ENCODE data around the gene COL26A1. TPM values are rescaled to one million over a fixed set of nuclear protein-coding genes. Genes with fewer than 3 reads are reported as not detected.
A peak's percentile ranks its signal among the peaks of the same experiment; 100 is the strongest.

Gene COL26A1
- total and polyA plus RNA-seq, 2 experiments from 2014 or later = 11.6 to 19.1 TPM

DNA sequence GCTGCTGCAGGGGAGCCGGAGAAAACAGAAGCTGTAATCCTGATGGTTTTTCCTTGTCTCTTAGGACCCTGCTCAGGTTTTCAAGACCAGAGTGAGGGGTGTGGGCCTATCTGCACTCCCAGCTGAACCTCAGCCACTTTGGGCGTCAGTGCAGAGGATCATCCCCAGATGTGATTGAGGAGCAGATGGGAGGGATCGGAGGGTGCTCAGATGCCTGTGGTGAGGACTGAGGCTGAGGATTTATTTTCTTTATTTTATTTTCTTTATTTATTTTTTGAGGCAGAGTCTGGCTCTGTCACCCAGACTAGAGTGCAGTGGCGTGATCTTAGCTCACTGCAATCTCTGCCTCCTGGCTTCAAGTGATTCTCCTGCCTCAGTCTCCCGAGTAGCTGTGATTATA lies 13.9 kb downstream of the COL26A1 start:
- H3K79me2 ChIP-seq = no peaks in the 10 kb centered on the region
- no peak overlapping the region for H3K4me3 ChIP-seq
- peaks cover 7% of the 10 kb centered on the region for H3K4me1 ChIP-seq (ENCODE audit: insufficient read depth)
- H4K20me1 ChIP-seq (ENCODE audit: insufficient read depth, poor library complexity, severe bottlenecking) = no peaks in the 10 kb centered on the region
- no peaks in the 10 kb centered on the region for H3K27me3 ChIP-seq
- no peak overlapping the region for H3K27ac ChIP-seq
- no peaks in the 10 kb centered on the region for H3K9me3 ChIP-seq (ENCODE audit: low read depth)
- H2AFZ ChIP-seq = no peak overlapping the region
- no peak overlapping the region for H3K4me2 ChIP-seq
- no peaks in the 10 kb centered on the region for H3K36me3 ChIP-seq (replicated peaks; ENCODE audit: insufficient read depth, low read depth)
- no peak for TF ChIP-seq EZH2phosphoT487 (IDR thresholded peaks at IDR 0.05; ENCODE audit: low read depth, severe bottlenecking, unreplicated experiment)
- TF ChIP-seq, protein P1, sequence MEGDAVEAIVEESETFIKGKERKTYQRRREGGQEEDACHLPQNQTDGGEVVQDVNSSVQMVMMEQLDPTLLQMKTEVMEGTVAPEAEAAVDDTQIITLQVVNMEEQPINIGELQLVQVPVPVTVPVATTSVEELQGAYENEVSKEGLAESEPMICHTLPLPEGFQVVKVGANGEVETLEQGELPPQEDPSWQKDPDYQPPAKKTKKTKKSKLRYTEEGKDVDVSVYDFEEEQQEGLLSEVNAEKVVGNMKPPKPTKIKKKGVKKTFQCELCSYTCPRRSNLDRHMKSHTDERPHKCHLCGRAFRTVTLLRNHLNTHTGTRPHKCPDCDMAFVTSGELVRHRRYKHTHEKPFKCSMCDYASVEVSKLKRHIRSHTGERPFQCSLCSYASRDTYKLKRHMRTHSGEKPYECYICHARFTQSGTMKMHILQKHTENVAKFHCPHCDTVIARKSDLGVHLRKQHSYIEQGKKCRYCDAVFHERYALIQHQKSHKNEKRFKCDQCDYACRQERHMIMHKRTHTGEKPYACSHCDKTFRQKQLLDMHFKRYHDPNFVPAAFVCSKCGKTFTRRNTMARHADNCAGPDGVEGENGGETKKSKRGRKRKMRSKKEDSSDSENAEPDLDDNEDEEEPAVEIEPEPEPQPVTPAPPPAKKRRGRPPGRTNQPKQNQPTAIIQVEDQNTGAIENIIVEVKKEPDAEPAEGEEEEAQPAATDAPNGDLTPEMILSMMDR (IDR thresholded peaks at IDR 0.05; ENCODE audit: poor library complexity) = no peak
- no peak for TF ChIP-seq EZH2 (IDR thresholded peaks at IDR 0.05; ENCODE audit: borderline replicate concordance)
- WGBS (ENCODE audit: low lambda C conversion rate, missing lambda C conversion rate) = 98% methylated on average over 5 of the region's 5 CpGs
- DNase-seq (ENCODE audit: low spot score) = no peak
- H3K9me2 ChIP-seq (replicated peaks; ENCODE audit: insufficient read depth) = no peaks in the 10 kb centered on the region

DNA sequence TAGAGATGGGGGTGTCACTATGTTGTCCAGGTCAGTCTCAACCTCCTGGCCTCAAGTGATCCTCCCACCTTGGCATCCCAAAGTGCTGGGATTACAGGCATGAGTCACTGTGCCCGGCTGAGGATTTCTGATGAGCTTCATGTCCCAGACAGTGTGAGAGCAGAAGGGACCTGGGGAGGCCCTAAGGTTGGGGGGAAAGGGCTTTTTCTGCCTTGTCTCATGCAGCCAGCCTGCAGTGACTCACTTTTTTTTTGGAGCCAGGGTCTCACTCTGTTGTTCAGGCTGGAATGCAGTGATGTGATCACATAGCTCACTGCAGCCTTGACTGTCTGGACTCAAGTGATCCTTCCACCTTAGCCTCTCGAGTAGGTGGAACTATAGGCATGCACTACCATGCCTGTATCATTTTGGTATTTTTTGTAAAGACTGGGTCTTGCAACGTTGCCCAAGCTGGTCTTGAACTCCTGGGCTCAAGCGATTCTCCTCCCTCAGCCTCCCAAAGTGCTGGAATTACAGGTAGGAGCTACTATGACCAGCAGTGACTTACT lies 14.6 kb downstream of the COL26A1 start:
- no peaks in the 10 kb centered on the region for H3K9me2 ChIP-seq (replicated peaks; ENCODE audit: insufficient read depth)
- no peaks in the 10 kb centered on the region for H3K36me3 ChIP-seq (replicated peaks; ENCODE audit: insufficient read depth, low read depth)
- H3K27ac ChIP-seq = no peak overlapping the region
- no peaks in the 10 kb centered on the region for H3K79me2 ChIP-seq
- WGBS (ENCODE audit: low lambda C conversion rate, missing lambda C conversion rate) = 80% methylated on average over 4 of the region's 4 CpGs
- no peaks in the 10 kb centered on the region for H3K9me3 ChIP-seq (ENCODE audit: low read depth)
- peaks cover 7% of the 10 kb centered on the region for H3K4me1 ChIP-seq (ENCODE audit: insufficient read depth)
- H3K4me2 ChIP-seq = no peak overlapping the region
- H3K27me3 ChIP-seq = no peaks in the 10 kb centered on the region
- no peak for TF ChIP-seq EZH2phosphoT487 (IDR thresholded peaks at IDR 0.05; ENCODE audit: low read depth, severe bottlenecking, unreplicated experiment)
- no peak for DNase-seq (ENCODE audit: low spot score)
- no peaks in the 10 kb centered on the region for H4K20me1 ChIP-seq (ENCODE audit: insufficient read depth, poor library complexity, severe bottlenecking)
- H2AFZ ChIP-seq = no peak overlapping the region
- no peak overlapping the region for H3K4me3 ChIP-seq

GRCh38 chr7:101378751-101379174 lies 16.1 kb downstream of the COL26A1 start:
- no peak overlapping the region for H2AFZ ChIP-seq
- no peaks in the 10 kb centered on the region for H3K27me3 ChIP-seq
- 47% methylated on average over 13 of the region's 13 CpGs for WGBS (ENCODE audit: low lambda C conversion rate, missing lambda C conversion rate)
- TF ChIP-seq EZH2phosphoT487 (IDR thresholded peaks at IDR 0.05; ENCODE audit: low read depth, severe bottlenecking, unreplicated experiment) (no peak), EZH2 (IDR thresholded peaks at IDR 0.05; ENCODE audit: borderline replicate concordance) (no peak)
- TF ChIP-seq, protein P1 (IDR thresholded peaks at IDR 0.05; ENCODE audit: poor library complexity) = no peak
- no peak for DNase-seq (ENCODE audit: low spot score)
- peak overlapping the region; percentile 40 for H3K4me2 ChIP-seq
- no peaks in the 10 kb centered on the region for H3K36me3 ChIP-seq (replicated peaks; ENCODE audit: insufficient read depth, low read depth)
- no peaks in the 10 kb centered on the region for H3K79me2 ChIP-seq
- peaks cover 5% of the 10 kb centered on the region for H3K4me1 ChIP-seq (ENCODE audit: insufficient read depth)
- H3K4me3 ChIP-seq = no peak overlapping the region
- no peak overlapping the region for H3K27ac ChIP-seq
- H3K9me2 ChIP-seq (replicated peaks; ENCODE audit: insufficient read depth) = no peaks in the 10 kb centered on the region
- H3K9me3 ChIP-seq (ENCODE audit: low read depth) = no peaks in the 10 kb centered on the region
- no peaks in the 10 kb centered on the region for H4K20me1 ChIP-seq (ENCODE audit: insufficient read depth, poor library complexity, severe bottlenecking)

DNA sequence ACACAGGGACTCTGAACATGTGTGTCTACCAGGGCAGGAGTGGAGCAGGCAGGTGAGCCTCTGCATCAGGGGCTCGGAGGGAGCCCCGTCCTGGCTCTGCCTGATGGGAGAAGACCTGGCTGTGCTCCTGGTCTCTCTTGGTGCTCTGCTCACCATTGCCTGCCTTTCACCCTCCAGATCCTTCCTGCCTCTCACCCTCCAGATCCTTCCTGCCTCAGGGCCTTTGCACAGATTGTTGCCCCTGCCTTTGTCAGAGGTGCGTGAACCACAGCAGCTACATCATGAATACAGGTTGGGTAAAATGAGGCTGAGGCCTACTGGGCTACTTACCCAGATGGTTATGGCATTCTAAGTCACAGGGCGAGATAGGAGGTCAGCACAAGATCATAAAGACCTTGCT lies 16.6 kb downstream of the COL26A1 start:
- H3K9me2 ChIP-seq (replicated peaks; ENCODE audit: insufficient read depth) = no peaks in the 10 kb centered on the region
- no peaks in the 10 kb centered on the region for H3K27me3 ChIP-seq
- DNase-seq (ENCODE audit: low spot score) = no peak
- 98% methylated on average over 4 of the region's 4 CpGs for WGBS (ENCODE audit: low lambda C conversion rate, missing lambda C conversion rate)
- no peaks in the 10 kb centered on the region for H3K36me3 ChIP-seq (replicated peaks; ENCODE audit: insufficient read depth, low read depth)
- H3K27ac ChIP-seq = no peak overlapping the region
- TF ChIP-seq, protein P1 (IDR thresholded peaks at IDR 0.05; ENCODE audit: poor library complexity) = no peak
- TF ChIP-seq EZH2phosphoT487 (IDR thresholded peaks at IDR 0.05; ENCODE audit: low read depth, severe bottlenecking, unreplicated experiment) (no peak), EZH2 (IDR thresholded peaks at IDR 0.05; ENCODE audit: borderline replicate concordance) (no peak)
- no peak overlapping the region for H2AFZ ChIP-seq
- no peaks in the 10 kb centered on the region for H3K9me3 ChIP-seq (ENCODE audit: low read depth)
- no peak overlapping the region for H3K4me3 ChIP-seq
- peaks cover 5% of the 10 kb centered on the region for H3K4me1 ChIP-seq (ENCODE audit: insufficient read depth)
- H4K20me1 ChIP-seq (ENCODE audit: insufficient read depth, poor library complexity, severe bottlenecking) = no peaks in the 10 kb centered on the region
- peak overlapping the region; percentile 40 for H3K4me2 ChIP-seq
- H3K79me2 ChIP-seq = no peaks in the 10 kb centered on the region
